GM18867 (cell line): ENCODE results near the gene HOXB7.

Experiments
- ATAC-seq: cut with Tn5 transposase; IDR thresholded peaks from one replicate; pipeline ENCODE4 v1.9.1; 2021; ENCODE audit warnings: mild to moderate bottlenecking, moderate library complexity; ENCODE audit not compliant: unreplicated experiment

The HOXB7 gene

DNA sequence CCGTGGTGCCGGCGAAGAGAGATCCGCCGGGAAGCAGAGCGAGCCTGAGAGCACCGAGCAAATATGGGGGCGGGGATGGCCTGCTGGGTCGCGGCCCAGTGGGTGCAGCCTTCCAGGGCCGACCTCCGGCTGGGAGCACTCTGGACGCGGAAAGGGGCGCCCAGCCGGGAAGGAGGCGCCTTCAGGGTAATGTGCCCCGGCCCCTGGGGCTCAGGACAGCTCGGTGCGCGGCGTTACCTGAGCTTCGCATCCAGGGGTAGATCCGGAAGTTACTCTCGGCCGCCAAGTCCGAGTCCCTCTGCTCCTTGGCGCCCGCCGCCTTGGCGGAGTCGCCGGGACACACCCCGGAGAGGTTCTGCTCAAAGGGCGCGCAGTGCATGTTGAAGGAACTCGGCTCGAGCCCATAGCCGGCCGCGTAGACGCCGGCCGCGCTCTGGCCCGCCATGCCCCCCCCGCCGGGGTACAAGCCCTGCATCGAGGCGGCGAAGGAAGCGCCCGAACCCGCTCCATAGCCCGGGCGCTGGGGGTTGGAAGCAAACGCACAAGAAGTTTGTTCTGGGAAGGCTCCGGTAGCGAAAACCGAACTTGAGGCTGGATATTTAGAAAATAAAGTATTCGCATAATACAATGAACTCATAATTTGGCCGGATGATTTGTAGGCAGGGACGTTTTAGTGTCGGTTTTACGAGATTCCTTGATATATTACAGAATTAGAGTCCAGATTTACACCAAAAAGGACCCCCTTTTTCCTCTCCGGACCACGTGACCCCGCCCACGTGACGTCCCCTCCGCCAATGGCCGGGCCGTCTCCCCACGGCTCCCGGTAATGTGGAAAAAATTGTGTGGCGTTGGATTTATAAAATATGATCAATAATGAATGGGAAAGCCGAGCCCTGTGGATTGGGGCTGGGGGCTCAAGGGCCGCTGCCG is at the start of gene HOXB7:
Gene HOXB7 (minus strand): TSS at position 736 of the 930 bp plus-strand sequence. CDS start 99 bp downstream, at position 637.
- ATAC-seq, result no peak

DNA sequence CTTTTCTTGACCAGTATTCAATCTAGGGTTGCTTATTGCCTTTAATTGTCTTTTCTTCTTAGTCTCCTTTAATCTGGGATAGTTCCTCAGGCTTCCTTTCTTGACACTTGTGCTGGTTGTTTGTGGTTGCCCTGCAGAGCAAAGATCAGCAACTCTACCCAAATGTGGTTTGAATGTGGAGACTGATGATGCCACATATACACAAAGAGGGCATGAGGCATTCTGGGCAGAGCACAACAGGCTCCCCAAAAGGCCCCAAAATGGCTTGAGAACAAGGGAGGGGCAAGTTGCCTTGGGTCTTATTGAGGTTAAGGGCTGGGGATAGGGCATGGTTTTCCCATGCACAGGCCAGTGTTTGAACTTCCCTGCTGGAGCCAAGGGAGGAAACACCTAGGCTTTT is 45.1 kb upstream of the HOXB7 start:
- ATAC-seq, result no peak

DNA sequence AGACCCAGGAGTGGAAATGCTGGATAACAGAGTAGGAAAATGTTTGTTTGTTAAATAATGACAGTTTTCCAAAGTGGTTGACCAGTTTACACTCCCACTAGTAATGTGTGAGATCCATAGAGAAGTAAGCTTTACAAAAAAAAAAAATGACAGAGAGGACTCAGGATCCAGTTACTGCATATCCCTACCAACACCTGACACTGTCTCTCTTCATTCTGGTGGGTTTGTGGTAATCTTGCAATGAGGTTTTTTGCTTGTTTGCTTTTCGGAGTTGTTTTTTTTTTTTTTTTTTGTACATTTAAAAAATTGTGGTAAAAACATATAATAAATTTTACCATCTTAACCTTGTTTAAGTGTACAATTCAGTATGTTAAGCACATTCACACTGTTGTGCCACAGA is 38.9 kb upstream of the HOXB7 start:
- ATAC-seq, result no peak

GRCh38 chr17:48647963-48648245 is 37.1 kb upstream of the HOXB7 start:
- no peak for ATAC-seq

DNA sequence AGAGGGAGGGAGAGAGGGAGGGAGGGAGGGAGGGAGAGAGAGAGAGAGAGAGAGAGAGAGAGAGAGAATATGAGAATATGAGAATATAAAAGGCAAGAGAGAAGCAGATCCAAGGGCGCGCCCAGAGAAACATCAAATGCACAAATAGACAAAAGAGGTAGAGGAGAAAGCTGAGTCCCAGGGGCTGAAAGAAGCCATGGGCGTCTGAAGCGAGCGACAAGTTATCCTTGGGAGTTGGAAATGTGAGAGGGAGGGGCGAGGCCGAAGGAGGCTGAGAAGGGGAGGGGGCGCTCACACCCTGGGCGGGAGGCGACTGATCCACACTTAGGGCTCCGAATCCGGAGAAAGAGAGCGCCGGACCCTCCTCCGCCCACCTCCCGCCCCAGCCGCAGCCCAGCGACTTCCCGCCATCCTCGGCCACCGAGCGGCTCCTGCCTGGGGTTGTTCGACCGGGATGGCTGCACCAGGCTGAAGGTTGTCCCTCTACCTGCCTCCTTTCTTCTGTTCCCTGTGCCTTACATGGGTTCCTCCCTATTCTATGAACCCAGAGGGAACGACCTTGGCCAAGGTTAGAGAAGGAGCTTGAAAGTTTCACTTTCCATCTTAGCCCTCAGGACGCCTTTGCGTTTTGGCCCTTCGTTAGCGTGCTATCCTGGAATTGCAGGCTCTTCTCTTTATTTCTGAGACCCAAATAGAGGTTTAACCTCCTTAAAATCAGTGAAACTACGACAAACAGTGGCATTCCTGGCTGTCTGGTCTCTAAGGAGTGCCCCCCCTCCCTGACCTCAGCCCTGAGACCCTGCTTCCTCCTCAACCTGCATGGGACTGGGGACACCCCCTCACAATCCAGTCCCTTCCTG is 36.5 kb upstream of the HOXB7 start:
- no peak for ATAC-seq

DNA sequence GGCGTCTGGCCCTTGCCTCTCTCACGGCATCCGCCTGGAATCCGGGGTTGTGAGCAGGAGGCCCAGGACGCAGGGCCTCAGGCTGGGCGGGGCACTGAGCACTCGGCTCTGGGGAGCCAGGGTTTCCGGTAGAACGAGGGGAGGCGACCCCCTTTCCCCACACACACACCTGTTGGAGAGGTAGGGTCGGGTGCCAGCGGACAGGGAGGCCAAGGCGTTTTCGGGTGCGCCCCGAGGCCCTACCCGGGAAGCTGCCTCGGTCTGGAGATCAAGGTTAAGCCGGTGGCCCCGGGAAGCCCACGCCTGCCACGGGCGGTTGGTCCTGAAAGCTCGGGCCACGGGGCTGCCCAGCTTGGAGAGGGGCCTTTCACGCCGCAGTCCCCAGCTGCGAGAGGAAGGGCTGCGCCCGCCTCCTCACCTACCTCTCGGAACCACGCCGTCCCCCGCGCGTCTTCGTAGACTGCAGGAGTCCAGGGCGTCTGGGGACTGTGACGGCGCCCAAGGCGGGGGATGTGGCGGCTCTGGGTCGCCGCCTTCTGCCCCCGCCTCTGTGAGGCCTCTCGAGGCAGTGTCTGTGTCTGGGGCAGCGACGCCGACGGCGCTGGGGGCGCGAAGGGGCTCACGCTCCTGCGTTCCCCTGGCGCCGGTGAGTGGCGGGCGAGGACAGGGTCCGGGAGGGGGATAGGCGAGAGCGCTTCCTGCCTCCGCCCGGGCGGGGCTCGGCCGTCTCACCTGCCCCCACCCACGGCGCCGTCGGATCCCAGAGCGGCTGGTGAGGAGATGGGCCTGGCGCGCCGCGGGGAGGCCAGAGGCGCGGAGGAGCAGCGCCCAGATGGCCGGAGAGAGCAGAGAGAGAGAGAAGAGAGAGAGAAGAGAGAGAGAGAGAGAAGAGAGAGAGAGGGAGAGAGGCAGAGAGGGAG is 35.6 kb upstream of the HOXB7 start:
- ATAC-seq, result no peak

GRCh38 chr17:48645639-48646182 is 34.9 kb upstream of the HOXB7 start:
- no peak for ATAC-seq

DNA sequence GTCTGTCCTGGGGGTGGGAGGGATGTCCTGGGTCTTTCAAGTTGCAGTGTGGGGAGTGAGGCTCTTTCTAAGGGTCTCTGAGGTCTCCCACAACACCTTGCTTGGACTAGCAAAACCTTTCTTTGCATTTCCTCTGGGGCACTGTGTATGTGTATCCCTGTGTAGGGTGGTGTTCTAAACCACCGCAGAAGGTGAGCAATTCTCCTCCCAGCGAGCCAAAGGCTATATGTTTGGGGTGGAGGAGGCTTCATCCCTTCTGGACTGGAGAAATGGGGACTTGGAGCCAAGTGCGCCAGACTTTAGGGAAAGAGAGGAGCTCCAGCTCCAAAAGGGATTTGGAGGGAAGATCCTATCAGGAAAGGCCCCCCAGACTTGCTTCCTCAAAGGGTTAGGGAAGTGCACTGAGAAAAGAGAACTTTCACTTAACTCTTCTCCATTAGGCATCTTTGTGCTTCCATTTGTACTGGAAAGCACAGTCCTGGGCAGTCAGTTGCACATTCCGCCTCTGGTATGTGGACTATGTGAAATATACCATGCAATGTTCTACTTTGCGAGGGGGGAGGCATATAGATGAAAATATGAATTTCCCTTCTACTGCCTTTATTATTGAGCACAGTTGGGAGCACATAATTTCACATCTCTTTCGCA is 34.2 kb upstream of the HOXB7 start:
- ATAC-seq, result no peak

DNA sequence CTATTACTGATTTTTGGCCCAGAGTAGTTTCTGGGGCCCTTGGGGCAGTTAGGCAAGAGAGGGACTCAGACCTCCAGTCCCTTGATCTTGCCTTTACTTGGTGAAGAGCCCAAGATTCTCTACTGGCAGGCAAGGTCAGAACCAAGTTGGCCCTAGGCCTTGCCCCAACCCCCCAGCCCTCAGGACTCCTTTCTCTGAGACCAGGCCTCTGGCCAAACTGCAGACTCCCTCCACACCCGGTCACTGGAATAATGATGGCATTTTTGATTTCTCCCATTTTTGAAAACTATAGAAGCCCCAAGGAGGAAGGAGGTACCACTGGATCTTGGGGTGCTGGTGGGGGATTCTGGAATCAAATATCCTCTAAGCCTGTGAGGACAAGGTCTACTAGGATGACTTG is 33.3 kb upstream of the HOXB7 start:
- ATAC-seq, result no peak

GRCh38 chr17:48643697-48644012 is 32.8 kb upstream of the HOXB7 start:
- ATAC-seq, result no peak

DNA sequence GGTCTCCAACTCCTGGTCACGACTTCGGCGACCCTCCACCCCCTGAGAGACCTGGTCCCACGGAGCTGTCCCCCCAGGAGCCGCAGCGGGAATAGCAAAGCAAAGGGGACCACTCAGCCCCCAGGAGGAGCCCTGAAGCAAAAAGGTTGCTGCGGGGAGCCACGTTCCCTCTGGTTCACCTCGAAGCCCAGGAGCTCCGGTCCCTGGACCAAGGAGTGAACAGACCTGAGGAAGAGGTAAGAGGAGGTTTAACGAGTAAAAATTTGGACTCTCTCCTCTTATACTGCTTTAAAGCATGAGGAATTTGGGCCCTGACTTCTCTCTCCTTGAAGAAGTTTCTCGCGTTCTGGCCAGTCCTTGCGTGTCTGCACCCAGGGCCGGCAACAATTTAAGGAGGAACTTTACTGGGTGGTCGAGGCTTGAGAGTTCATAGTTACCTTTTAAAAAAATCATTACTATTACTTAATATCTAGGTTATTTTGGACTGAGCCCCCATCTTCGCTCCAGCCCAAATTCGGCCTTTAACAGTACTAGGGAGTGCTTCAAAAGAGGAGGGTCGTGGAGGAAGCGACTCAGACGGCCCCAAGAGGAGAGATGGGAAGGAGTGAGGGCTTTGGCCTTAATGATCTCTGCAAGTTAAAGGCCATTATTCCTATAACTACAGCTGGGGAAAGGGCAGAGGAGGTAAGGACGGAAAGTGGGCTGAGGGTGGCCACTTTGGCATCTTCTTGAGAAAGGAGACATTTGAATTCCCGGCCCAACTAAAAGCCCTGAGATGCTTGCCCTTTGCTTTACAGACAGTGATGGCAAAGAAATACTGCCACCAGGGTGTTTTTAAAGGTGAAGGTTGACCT is 32.3 kb upstream of the HOXB7 start:
- no peak for ATAC-seq

- no peak for ATAC-seq
These were observed 31.4 kb upstream of the HOXB7 start for GRCh38 chr17:48642059-48642842.

DNA sequence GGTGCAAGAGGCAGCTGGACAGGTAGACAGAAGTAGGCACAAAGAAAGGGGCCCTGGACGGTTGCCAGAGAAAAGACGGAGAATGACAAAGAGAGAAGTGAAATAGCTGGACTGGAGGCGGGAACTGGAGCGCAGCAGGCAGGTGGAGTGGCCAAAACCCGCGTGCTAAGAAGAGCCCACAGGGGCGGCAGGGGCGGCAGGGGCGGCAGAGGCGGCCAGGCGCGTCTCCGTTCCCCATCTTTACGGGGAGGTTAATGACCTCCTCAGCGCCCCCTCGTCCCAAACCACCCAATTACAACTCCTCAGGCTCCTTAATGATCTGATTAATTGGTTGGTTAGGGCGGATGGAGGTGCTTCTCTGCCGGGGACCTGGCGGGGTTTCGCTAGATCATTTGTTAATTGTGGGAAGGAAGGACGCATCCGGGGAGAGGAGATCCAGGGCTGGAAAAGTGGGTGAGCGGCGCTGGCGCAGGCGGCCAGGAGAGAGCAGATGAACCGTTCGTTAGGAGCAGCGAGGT is 30.8 kb upstream of the HOXB7 start:
- no peak for ATAC-seq

- ATAC-seq, result no peak
These were observed 30.0 kb upstream of the HOXB7 start for GRCh38 chr17:48640858-48641180.

DNA sequence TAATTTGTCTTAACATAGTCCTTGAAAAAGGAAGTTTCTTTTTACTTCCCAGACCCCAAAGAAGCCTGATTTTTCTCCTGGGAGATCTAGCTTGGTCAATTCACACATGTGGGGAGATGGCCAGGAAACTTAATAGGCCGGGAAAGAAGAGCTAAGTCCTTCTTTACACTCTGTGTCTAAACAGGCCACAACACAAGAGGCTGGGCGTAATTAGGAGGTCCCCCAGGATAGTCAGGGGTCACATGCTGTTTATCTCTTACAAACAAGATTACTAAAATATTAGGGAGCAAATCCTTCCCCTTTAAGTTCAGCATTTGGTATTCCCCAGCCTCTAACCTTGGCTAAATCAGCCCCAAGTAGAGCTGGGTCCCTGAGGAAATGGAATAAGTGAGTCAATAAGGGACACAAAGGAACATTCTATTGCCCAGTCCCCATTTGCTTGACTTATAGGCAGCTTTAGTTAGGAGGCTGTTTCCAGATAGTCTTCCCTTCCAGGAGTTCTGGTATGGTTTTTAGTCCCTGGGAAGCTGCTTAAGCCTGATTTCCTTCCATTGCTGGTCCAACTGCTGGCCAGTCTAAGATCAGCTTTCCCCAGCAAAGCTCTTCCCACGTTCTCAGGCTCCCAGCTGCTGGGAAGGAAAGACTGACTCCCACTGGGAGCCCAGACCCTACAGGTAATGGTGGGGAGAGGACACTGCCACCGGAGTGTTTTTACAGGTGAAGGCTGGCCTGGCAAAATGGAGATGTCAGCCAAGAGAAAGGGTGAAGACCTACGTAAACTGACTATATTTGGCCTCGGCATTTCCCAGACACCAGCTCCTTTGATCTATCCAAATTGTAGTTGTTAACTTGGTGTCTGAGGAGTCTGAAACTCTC is 29.4 kb upstream of the HOXB7 start:
- no peak for ATAC-seq

- no peak for ATAC-seq
These were observed 28.3 kb upstream of the HOXB7 start for GRCh38 chr17:48639136-48639535.
